WERI-Rb-1 (cell line): Measurements from ENCODE around the gene PITPNC1.

ENCODE experiments used
- DNase-seq: peaks from one replicate; pipeline ENCODE4 v3.0.0-alpha.2; 2020
- H3K27ac ChIP-seq: fragments of 250-450 bp; sonication (Bioruptor Pico); 2 replicates; pipeline ENCODE4 v1.5.1; 2020; ENCODE audit warnings: mild to moderate bottlenecking, moderate library complexity
- H3K27me3 ChIP-seq: fragments of 250-450 bp; sonication (Bioruptor Pico); 2 replicates; pipeline ENCODE4 v1.5.1; 2021; ENCODE audit warnings: mild to moderate bottlenecking, low read depth, moderate library complexity; ENCODE audit not compliant: insufficient read depth, severe bottlenecking
- H3K36me3 ChIP-seq: fragments of 250-450 bp; sonication (Bioruptor Pico); 2 replicates; pipeline ENCODE4 v1.5.1; 2020; ENCODE audit warnings: mild to moderate bottlenecking, moderate library complexity
- H3K4me3 ChIP-seq: 2 replicates; pipeline ENCODE4 v1.5.1; 2011; ENCODE audit warnings: low read depth, mild to moderate bottlenecking, control low read depth, low read length
- H3K9me3 ChIP-seq: fragments of 250-450 bp; sonication (Bioruptor Pico); 2 replicates; pipeline ENCODE4 v1.5.1; 2021; ENCODE audit warnings: mild to moderate bottlenecking, moderate library complexity; ENCODE audit not compliant: severe bottlenecking
- CTCF ChIP-seq: IDR thresholded peaks from 2 replicates; pipeline ENCODE4 v1.5.1; 2011; ENCODE audit warnings: low read depth, mild to moderate bottlenecking, control low read depth, inconsistent platforms, low read length

PITPNC1 gene

GRCh38 chr17:67500677-67501300 lies 123.7 kb downstream of the PITPNC1 start:
- H3K4me3 ChIP-seq, result no peak overlapping the region
- TF ChIP-seq CTCF, result no peak
- no peaks in the 10 kb centered on the region for H3K27me3 ChIP-seq
- H3K27ac ChIP-seq, result no peak overlapping the region
- no peak for DNase-seq
- H3K36me3 ChIP-seq, result no peaks in the 10 kb centered on the region
- no peaks in the 10 kb centered on the region for H3K9me3 ChIP-seq

- Histone ChIP-seq H3K36me3 (no peaks in the 10 kb centered on the region), H3K27ac (no peak overlapping the region), H3K9me3 (no peaks in the 10 kb centered on the region), H3K27me3 (no peaks in the 10 kb centered on the region), H3K4me3 (no peak overlapping the region)
- no peak for DNase-seq
- no peak for TF ChIP-seq CTCF
These were observed 125.1 kb downstream of the PITPNC1 start for GRCh38 chr17:67502151-67502550.

- Histone ChIP-seq H3K27ac (no peak overlapping the region), H3K27me3 (no peaks in the 10 kb centered on the region), H3K36me3 (no peaks in the 10 kb centered on the region), H3K9me3 (no peaks in the 10 kb centered on the region), H3K4me3 (no peak overlapping the region)
- TF ChIP-seq CTCF, result no peak
- DNase-seq, result no peak
These were observed 126.1 kb downstream of the PITPNC1 start for GRCh38 chr17:67503184-67503583.

GRCh38 chr17:67503739-67504138 lies 126.7 kb downstream of the PITPNC1 start:
- TF ChIP-seq CTCF, result no peak
- no peak overlapping the region for H3K27ac ChIP-seq
- H3K4me3 ChIP-seq, result no peak overlapping the region
- no peaks in the 10 kb centered on the region for H3K27me3 ChIP-seq
- H3K36me3 ChIP-seq, result no peaks in the 10 kb centered on the region
- peaks cover 3% of the 10 kb centered on the region for H3K9me3 ChIP-seq
- DNase-seq, result no peak

GRCh38 chr17:67504182-67504581 lies 127.1 kb downstream of the PITPNC1 start:
- no peak for TF ChIP-seq CTCF
- Histone ChIP-seq H3K9me3 (peaks cover 3% of the 10 kb centered on the region), H3K4me3 (no peak overlapping the region), H3K27me3 (no peaks in the 10 kb centered on the region), H3K36me3 (no peaks in the 10 kb centered on the region), H3K27ac (no peak overlapping the region)
- no peak for DNase-seq

GRCh38 chr17:67506966-67507365 lies 129.9 kb downstream of the PITPNC1 start:
- peaks cover 3% of the 10 kb centered on the region for H3K9me3 ChIP-seq
- TF ChIP-seq CTCF, result no peak
- no peak for DNase-seq
- H3K27ac ChIP-seq, result no peak overlapping the region
- no peak overlapping the region for H3K4me3 ChIP-seq
- no peaks in the 10 kb centered on the region for H3K36me3 ChIP-seq
- H3K27me3 ChIP-seq, result no peaks in the 10 kb centered on the region
